Measurements from ENCODE around the gene VWA2. TPM values are rescaled to one million over a fixed set of nuclear protein-coding genes. Genes with fewer than 3 reads are reported as not detected.

VWA2 gene
- total and polyA plus RNA-seq, 10 of the 15 experiments (the other 5 are each of a cell fraction or from before 2014, with no cell fraction given) = 0.03 TPM; not detected in 9

- Histone ChIP-seq H3K27ac (ENCODE audit: control insufficient read depth, insufficient read depth) (no peak overlapping the region), H3K36me3 (ENCODE audit: control insufficient read depth in 2 of 2, insufficient read depth in 2 of 2, low read length in 1 of 2) (no peaks in the 10 kb centered on the region), H3K79me2 (ENCODE audit: control insufficient read depth, insufficient read depth, low read length) (no peaks in the 10 kb centered on the region), H3K9ac (ENCODE audit: control insufficient read depth, insufficient read depth, low read length) (no peak overlapping the region), H3K9me3 (replicated peaks; ENCODE audit: control insufficient read depth, insufficient read depth, low read length) (no peaks in the 10 kb centered on the region), H4K20me1 (ENCODE audit: control insufficient read depth, insufficient read depth) (no peaks in the 10 kb centered on the region), H3K4me2 (ENCODE audit: control insufficient read depth, insufficient read depth) (no peak overlapping the region), H2AFZ (ENCODE audit: control insufficient read depth, low read depth, low read length) (no peak overlapping the region), H3K4me3 (no peak overlapping the region), H3K27me3 (replicated peaks in 1 of 2; ENCODE audit: control insufficient read depth in 2 of 2, insufficient read depth in 2 of 2, low read length in 1 of 2) (peaks cover 0 to 5% of the 10 kb centered on the region in 2 experiments; a peak in 3 of 4 replicates), H3K4me1 (ENCODE audit: control insufficient read depth, insufficient read depth, low read length) (no peaks in the 10 kb centered on the region; the same call in 1 of the 2 replicates)
- no peak for TF ChIP-seq RUNX3 (IDR thresholded peaks at IDR 0.05; ENCODE audit: low read length)
- no peak for TF ChIP-seq ZNF217 (IDR thresholded peaks at IDR 0.05)
- TF ChIP-seq YY1 (IDR thresholded peaks at IDR 0.05; ENCODE audit: low read depth, low read length) = no peak
- TF ChIP-seq SKIL (IDR thresholded peaks at IDR 0.05; ENCODE audit: low read depth, poor library complexity, severe bottlenecking) = no peak
- TF ChIP-seq E4F1 (IDR thresholded peaks at IDR 0.05; ENCODE audit: borderline replicate concordance, partially characterized antibody) = no peak
- no peak for TF ChIP-seq NFYB (IDR thresholded peaks at IDR 0.05; ENCODE audit: insufficient read depth, low read depth, low read length)
- no peak for TF ChIP-seq POLR2A (IDR thresholded peaks at IDR 0.05; ENCODE audit: low read depth, low read length)
- no peak for TF ChIP-seq ZBTB40 (IDR thresholded peaks at IDR 0.05; ENCODE audit: borderline replicate concordance)
- TF ChIP-seq SREBF1 (IDR thresholded peaks at IDR 0.05; ENCODE audit: low read length) = no peak
- CTCF ChIA-PET = no interaction called here
- ATAC-seq = no peak
- FAIRE-seq = no peak
- DNase-seq (ENCODE audit: low read depth, low spot score) = no peak
- POLR2A ChIA-PET = no interaction called here
- 64% methylated on average over 3 of the region's 3 CpGs for WGBS (ENCODE audit: insufficient coverage, insufficient replicate concordance, low lambda C conversion rate, missing lambda C conversion rate)
- RAD21 ChIA-PET (ENCODE audit: unreplicated experiment) = no interaction called here
- in situ Hi-C loops (cut with MboI) (loop anchor here (25.0 kb wide), 1 partner anchor 109 kb away; no protein-coding TSS in a partner anchor), intact Hi-C loops (cut with micrococcal nuclease; ENCODE audit: unreplicated experiment) (no loop called here)
- SMC1A ChIA-PET (ENCODE audit: uncharacterized antibody, unreplicated experiment) = no interaction called here
- no TSS peak for BruUV-seq (replicated peaks)
Measured at GRCh38 chr10:114202812-114203211, 36.2 kb upstream of the VWA2 start.
